T-helper 2 cell treated with Interferon-gamma antibody and Interleukin-4, amounts not matched to agents 5 μg/mL and 100 μg/mL, for 36 hours (primary cell): Measurements from ENCODE around the gene C17orf58.
"Not testable (repeated sequence)": the region's sequence is repeated elsewhere in the genome, so short reads cannot be mapped to it uniquely, and the experiment has no call there.

Source experiments
- DNase-seq: peaks from one replicate; pipeline ENCODE4 v3.0.0; 2021; ENCODE audit warnings: low spot score
- H3K27ac Mint-ChIP-seq: one replicate; pipeline ENCODE4 v1.8.0; 2021; ENCODE audit warnings: mild to moderate bottlenecking, mixed read lengths
- H3K27me3 Mint-ChIP-seq: one replicate; pipeline ENCODE4 v1.8.0; 2021; ENCODE audit warnings: low read depth, mixed read lengths
- H3K36me3 Mint-ChIP-seq: one replicate; pipeline ENCODE4 v1.8.0; 2021; ENCODE audit warnings: low read depth, mixed read lengths
- H3K4me1 Mint-ChIP-seq: one replicate; pipeline ENCODE4 v1.8.0; 2021; ENCODE audit warnings: low read depth, mixed read lengths
- H3K4me3 Mint-ChIP-seq: one replicate; pipeline ENCODE4 v1.8.0; 2022; ENCODE audit warnings: mild to moderate bottlenecking, moderate library complexity, mixed read lengths
- H3K9me3 Mint-ChIP-seq: one replicate; pipeline ENCODE4 v1.8.0; 2021; ENCODE audit warnings: mixed read lengths

C17orf58 gene

GRCh38 chr17:67960276-67960675 is 36.0 kb downstream of the C17orf58 start:
- not testable (repeated sequence) for H3K9me3 Mint-ChIP-seq, DNase-seq, H3K4me1 Mint-ChIP-seq, H3K4me3 Mint-ChIP-seq, H3K27ac Mint-ChIP-seq, H3K27me3 Mint-ChIP-seq
- peaks cover 34% of the 10 kb centered on the region for H3K36me3 Mint-ChIP-seq

DNA sequence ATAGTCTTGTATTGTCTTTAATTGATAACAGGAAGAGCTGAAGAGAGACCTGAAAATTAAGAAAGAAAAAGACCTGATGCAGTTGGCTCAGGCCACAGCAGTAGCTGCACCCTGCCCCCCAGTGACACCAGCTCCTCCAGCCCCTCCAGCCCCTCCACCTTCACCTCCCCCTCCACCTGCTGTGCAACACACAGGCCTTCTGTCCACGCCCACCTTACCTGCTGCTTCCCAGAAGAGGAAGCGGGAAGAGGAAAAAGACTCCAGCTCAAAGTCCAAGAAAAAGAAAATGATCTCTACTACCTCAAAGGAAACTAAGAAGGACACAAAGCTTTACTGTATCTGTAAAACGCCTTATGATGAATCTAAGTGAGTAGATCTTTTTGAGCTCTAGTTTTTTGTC is 36.8 kb downstream of the C17orf58 start:
- DNase-seq, result no peak
- Mint-ChIP-seq H3K9me3 (no peaks in the 10 kb centered on the region), H3K4me3 (no peak overlapping the region), H3K27me3 (no peaks in the 10 kb centered on the region), H3K27ac (peak overlapping the region; percentile 69), H3K4me1 (peaks cover 3% of the 10 kb centered on the region), H3K36me3 (peaks cover 35% of the 10 kb centered on the region)

GRCh38 chr17:67950945-67951344 is 45.3 kb downstream of the C17orf58 start:
- Mint-ChIP-seq H3K27me3 (no peaks in the 10 kb centered on the region), H3K27ac (no peak overlapping the region), H3K36me3 (peaks cover 40% of the 10 kb centered on the region), H3K4me3 (no peak overlapping the region), H3K4me1 (no peaks in the 10 kb centered on the region), H3K9me3 (no peaks in the 10 kb centered on the region)
- DNase-seq, result no peak

- no peaks in the 10 kb centered on the region for H3K9me3 Mint-ChIP-seq
Observed at GRCh38 chr17:67947325-67947813, 48.9 kb downstream of the C17orf58 start.

GRCh38 chr17:67946513-67946912 is 49.8 kb downstream of the C17orf58 start:
- Mint-ChIP-seq H3K27me3 (no peaks in the 10 kb centered on the region), H3K9me3 (no peaks in the 10 kb centered on the region)

More at GRCh38 chr17:67947325-67947813, 48.9 kb downstream of the C17orf58 start:
- no peak overlapping the region for H3K27ac Mint-ChIP-seq
- no peaks in the 10 kb centered on the region for H3K4me1 Mint-ChIP-seq
- no peak overlapping the region for H3K4me3 Mint-ChIP-seq
- no peak for DNase-seq
- H3K36me3 Mint-ChIP-seq, result peaks cover 49% of the 10 kb centered on the region
- no peaks in the 10 kb centered on the region for H3K27me3 Mint-ChIP-seq

DNA sequence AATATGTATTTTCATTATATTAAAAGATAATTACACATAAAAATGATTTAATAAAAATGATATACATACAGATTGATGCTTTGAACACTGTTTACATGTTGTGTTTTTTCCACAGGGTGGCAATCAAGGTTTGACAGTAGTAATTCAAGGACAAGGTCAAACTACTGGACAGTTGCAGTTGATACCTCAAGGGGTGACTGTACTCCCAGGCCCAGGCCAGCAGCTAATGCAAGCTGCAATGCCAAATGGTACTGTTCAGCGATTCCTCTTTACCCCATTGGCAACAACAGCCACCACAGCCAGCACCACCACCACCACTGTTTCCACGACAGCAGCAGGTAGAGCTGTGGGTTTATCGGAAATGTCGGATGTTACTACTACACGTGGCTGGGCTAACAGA is 52.2 kb downstream of the C17orf58 start:
- Mint-ChIP-seq H3K4me3 (no peak overlapping the region), H3K4me1 (no peaks in the 10 kb centered on the region), H3K36me3 (peaks cover 53% of the 10 kb centered on the region), H3K27ac (no peak overlapping the region), H3K27me3 (no peaks in the 10 kb centered on the region), H3K9me3 (no peaks in the 10 kb centered on the region)
- no peak for DNase-seq

More at GRCh38 chr17:67946513-67946912, 49.8 kb downstream of the C17orf58 start:
- H3K27ac Mint-ChIP-seq, result no peak overlapping the region
- no peaks in the 10 kb centered on the region for H3K4me1 Mint-ChIP-seq
- H3K4me3 Mint-ChIP-seq, result no peak overlapping the region
- H3K36me3 Mint-ChIP-seq, result peaks cover 53% of the 10 kb centered on the region
- no peak for DNase-seq

- Mint-ChIP-seq H3K27ac (no peak overlapping the region), H3K36me3 (peaks cover 57% of the 10 kb centered on the region), H3K4me3 (no peak overlapping the region), H3K9me3 (no peaks in the 10 kb centered on the region), H3K27me3 (no peaks in the 10 kb centered on the region), H3K4me1 (no peaks in the 10 kb centered on the region)
- DNase-seq, result no peak
Observed at GRCh38 chr17:67942810-67943209, 53.5 kb downstream of the C17orf58 start.
